Esophagus (tissue), 2 donors: ENCODE measurements around the gene PTPN23. TPM values are rescaled to one million over a fixed set of nuclear protein-coding genes. Genes with fewer than 3 reads are reported as not detected.

Experiments
- H3K27ac ChIP-seq, 2 donors: one replicate each; pipeline ENCODE4 v1.5.1; 2013; ENCODE audit warnings: low read depth in 2 of 2, mild to moderate bottlenecking in 2 of 2, inconsistent platforms in 1 of 2, low read length in 1 of 2, moderate library complexity in 1 of 2
- H3K27me3 ChIP-seq, 2 donors: one replicate each; pipeline ENCODE4 v1.6.1; 2013; ENCODE audit warnings: low read length in 2 of 2, control low read depth in 1 of 2, mild to moderate bottlenecking in 1 of 2; ENCODE audit not compliant: insufficient read depth in 2 of 2, control insufficient read depth in 1 of 2
- H3K36me3 ChIP-seq, 2 donors: one replicate each; pipeline ENCODE4 v1.6.1; 2013; ENCODE audit warnings: low read length in 1 of 2; ENCODE audit not compliant: control insufficient read depth in 2 of 2, insufficient read depth in 2 of 2
- H3K4me1 ChIP-seq, 2 donors: one replicate each; pipeline ENCODE4 v1.6.1; 2013; ENCODE audit warnings: low read length in 1 of 2; ENCODE audit not compliant: control insufficient read depth in 2 of 2, insufficient read depth in 2 of 2
- H3K4me3 ChIP-seq, 2 donors: one replicate each; pipeline ENCODE4 v1.5.1; 2013; ENCODE audit warnings: low read length in 2 of 2, mild to moderate bottlenecking in 2 of 2, low read depth in 1 of 2, moderate library complexity in 1 of 2
- H3K9me3 ChIP-seq, 2 donors: one replicate each; pipeline ENCODE4 v1.6.1; 2013; ENCODE audit warnings: mild to moderate bottlenecking in 2 of 2, low read depth in 1 of 2, low read length in 1 of 2, moderate library complexity in 1 of 2; ENCODE audit not compliant: control insufficient read depth in 2 of 2, insufficient read depth in 1 of 2
- WGBS, 2 donors: extraction: QIAGEN DNeasy Blood & Tissue Kit; methylation state at CpG; one replicate each; pipeline ENCODE4 v1.1.7; 2013; 5-methylcytosine and 5-hydroxymethylcytosine counted together
- polyA plus RNA-seq, 2 donors: library from polyadenylated mRNA; stranded (reverse); fragments of 200-250 nt; gene quantifications; one replicate each; pipeline ENCODE4 v1.2.3, GENCODE V29; 2013
- donor health status: healthy with polysubstance abuse.
- donor health status: Bipolar disorder and iron deficiency.

The PTPN23 gene
- polyA plus RNA-seq, 2 donors, result 12.2 to 26.7 TPM

DNA sequence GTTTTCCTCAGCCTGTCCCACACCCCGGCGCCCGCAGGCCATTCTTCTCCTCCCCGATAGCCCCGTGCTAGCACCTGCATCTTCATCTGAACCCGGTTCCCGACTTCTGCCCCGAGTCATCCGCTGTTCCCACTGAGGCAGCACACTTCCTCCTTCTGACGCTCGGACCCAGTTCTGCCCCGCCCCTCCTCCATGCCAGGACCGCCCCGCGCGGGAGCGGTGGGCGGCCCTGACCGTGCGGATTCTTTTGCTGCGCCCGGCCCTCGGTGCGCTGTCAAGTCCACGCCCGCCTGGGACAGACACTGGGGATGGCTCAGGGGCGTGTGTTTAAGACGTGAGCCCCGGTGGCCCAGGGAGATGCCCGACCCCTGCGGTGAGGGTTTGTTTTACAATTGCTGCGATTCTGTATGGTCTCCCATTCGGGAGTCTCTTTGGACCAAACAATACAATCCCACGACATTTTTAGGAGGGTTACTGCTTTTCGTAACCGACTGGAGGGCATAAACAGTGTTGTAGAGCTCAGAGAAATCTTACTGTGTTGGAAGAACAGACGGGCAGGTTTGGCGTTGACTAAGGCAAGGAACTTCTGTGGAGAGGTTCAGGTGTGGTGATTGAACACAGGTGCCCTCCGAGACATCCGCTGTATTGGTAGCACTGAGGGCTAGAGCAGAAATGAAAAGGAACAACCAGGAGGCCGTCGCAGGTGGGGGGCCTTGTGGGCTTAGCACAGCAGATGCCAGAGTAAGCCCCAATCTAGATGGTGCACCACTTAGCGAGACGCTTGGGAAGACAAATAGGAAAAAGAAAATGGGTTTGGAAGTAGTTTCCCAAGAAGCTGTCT lies 716 bp downstream of the PTPN23 start:
- H3K27ac ChIP-seq, result peak overlapping the region; percentile 94 to 99
- peak overlapping the region; percentile 76 to 82 for H3K4me3 ChIP-seq
- 5% methylated on average over 44 of the region's 44 CpGs for WGBS, 2 donors
- no peaks in the 10 kb centered on the region for H3K9me3 ChIP-seq
- no peaks in the 10 kb centered on the region for H3K4me1 ChIP-seq
- H3K27me3 ChIP-seq, result no peaks in the 10 kb centered on the region
- no peaks in the 10 kb centered on the region for H3K36me3 ChIP-seq

DNA sequence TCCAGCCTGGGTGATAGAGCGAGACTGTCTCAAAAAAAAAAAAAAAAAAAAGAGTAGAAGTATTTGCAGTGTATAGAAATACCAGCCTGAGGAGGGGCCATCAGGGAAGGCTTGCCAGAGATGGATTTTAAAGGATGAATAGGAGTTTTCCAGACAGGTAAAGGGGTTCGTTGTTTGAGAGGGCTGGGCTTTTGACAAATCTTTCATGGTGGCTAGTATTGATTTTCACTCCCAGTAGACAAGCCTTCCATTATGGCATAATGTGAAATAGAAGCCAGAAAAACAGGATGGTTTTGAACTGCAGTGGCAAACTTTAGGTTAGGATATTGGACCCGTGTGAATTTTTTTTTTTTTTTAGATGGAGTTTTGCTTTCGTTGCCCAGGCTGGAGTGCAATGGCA lies 3.6 kb downstream of the PTPN23 start:
- no peaks in the 10 kb centered on the region for H3K36me3 ChIP-seq
- H3K27me3 ChIP-seq, result no peaks in the 10 kb centered on the region
- H3K9me3 ChIP-seq, result no peaks in the 10 kb centered on the region
- no peak overlapping the region for H3K4me3 ChIP-seq
- WGBS, 2 donors, result 73 to 86% methylated on average over 3 to 4 of the region's 4 CpGs
- no peak overlapping the region for H3K27ac ChIP-seq
- H3K4me1 ChIP-seq, result no peaks in the 10 kb centered on the region

DNA sequence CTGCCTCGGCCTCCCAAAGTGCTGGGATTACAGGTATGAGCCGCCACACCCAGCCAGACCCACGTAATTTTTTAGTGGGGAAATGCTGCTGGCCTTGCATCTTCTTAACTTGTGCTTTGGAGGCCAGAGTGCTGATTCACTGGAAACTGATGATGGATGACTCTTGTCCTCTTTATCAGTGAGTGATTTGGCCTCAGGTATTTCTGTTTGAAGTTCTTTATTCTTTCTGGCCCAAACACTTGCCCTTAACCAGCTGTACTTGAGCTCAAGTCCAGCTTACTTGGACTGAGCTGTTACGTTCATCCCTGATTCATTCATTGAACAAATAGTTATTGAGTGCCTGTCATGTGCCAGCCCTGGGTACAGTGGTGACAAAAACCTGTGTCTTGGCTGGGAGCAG lies 4.2 kb downstream of the PTPN23 start:
- no peaks in the 10 kb centered on the region for H3K9me3 ChIP-seq
- H3K27ac ChIP-seq, result no peak overlapping the region
- WGBS, 2 donors, result 73 to 76% methylated on average over 4 of the region's 4 CpGs
- H3K36me3 ChIP-seq, result no peaks in the 10 kb centered on the region
- no peaks in the 10 kb centered on the region for H3K4me1 ChIP-seq
- H3K27me3 ChIP-seq, result no peaks in the 10 kb centered on the region
- no peak overlapping the region for H3K4me3 ChIP-seq

DNA sequence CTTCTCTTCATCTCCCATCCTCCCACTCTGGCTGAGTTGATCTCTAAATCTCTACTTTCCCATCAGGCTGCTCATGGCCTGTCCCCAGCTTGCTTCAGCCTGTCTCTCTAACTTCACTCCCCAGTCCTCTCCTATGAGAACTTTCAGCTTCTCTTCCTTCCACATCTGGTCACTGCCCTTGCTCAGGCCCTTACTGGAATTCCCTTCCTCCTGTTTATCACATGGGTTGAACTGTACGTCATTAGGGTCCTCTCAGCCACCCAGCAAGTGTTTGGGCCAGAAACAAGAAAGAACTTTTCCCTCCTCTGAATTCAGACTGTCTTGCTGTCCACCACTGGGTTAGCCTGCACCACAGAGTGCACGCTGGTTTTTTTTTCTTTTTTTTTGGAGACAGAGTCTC lies 5.0 kb downstream of the PTPN23 start:
- WGBS, 2 donors, result 70 to 76% methylated on average over 2 of the region's 2 CpGs
- no peaks in the 10 kb centered on the region for H3K4me1 ChIP-seq

DNA sequence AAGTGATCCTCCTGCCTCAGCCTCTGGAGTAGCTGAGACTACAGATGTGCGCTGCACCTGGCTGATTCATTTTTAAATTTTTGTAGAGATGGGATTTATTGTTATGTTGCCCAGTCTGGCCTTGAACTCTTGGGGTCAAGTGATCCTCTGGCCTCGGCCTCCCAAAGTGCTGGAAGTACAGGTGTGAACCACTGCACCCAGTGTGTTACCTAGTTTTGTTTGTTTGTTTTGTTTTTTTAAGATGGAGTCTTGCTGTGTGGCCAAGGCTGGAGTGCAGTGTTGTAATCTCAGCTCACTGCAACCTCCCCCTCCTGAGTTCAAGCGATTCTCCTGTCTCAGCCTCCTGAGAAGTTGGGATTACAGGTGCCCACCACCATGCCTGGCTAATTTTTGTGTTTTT lies 12.1 kb downstream of the PTPN23 start:
- 94 to 98% methylated on average over 3 of the region's 3 CpGs for WGBS, 2 donors
- Histone ChIP-seq H3K36me3 (peaks cover 5 to 11% of the 10 kb centered on the region in 2 donors), H3K9me3 (no peaks in the 10 kb centered on the region), H3K4me1 (peaks cover 5 to 13% of the 10 kb centered on the region in 2 donors), H3K4me3 (no peak overlapping the region), H3K27ac (no peak overlapping the region), H3K27me3 (no peaks in the 10 kb centered on the region)

More for the DNA sequence above, 5.0 kb downstream of the PTPN23 start:
- Histone ChIP-seq H3K27ac (no peak overlapping the region), H3K4me3 (no peak overlapping the region), H3K27me3 (no peaks in the 10 kb centered on the region), H3K9me3 (no peaks in the 10 kb centered on the region), H3K36me3 (no peaks in the 10 kb centered on the region)

DNA sequence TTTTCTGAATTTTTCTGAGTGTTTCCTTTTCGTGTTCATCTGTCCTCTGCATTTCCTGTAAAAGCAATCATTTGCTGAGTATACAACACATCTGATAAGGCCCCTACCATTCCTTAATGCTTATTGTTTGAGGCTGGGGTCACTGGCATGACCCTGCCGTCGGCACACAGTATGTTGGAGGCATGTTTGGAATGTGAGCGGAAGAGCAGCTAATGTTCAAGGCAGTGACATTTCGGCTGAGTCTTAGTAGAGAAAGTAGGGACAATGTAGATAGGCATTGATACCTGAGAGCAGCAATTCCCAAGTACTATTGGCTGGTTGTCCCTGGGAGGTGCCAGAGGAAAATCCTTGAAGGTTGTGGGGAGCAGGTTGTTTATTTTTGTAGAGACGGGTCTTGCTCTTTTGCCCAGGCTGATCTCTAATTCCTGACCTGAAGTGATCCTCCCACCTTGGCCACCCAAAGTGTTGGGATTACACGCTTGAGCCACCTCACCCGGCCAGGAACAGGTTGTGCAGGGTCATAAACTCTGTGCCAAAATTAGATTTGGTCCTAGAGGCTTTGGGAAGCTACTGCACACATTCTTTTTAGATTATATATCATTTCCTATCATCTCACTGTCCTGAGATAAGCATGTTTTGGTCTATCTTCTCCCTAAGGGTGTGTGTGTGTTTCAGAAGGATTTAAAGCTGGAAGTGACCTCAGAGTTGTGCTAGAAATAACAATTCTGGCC lies 13.5 kb downstream of the PTPN23 start:
- WGBS, 2 donors, result 49 to 50% methylated on average over 8 of the region's 8 CpGs
- Histone ChIP-seq H3K4me1 (peaks cover 5 to 13% of the 10 kb centered on the region in 2 donors), H3K9me3 (no peaks in the 10 kb centered on the region), H3K27me3 (no peaks in the 10 kb centered on the region), H3K27ac (no peak overlapping the region), H3K36me3 (peaks cover 5 to 16% of the 10 kb centered on the region in 2 donors), H3K4me3 (no peak overlapping the region)

DNA sequence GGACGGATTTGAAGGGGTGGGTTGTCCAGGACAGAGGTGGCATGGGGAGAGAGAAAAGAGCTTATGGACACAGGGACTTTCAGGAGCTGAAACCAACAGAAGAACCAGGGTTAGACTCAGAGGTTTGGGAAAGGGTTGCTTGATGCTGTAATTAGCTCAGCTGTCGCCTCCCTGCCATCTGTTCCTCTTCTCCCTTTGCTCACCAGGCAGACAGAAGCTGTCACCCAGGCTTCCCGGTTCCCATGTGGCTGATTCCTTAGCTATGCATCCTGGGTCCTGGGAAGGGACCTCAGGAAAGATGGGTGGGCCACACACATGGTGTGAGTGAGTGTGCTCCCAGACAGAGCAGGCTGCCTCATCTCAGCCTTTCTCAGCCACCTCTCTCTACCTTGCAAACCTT lies 14.1 kb downstream of the PTPN23 start:
- 61 to 62% methylated on average over 3 of the region's 3 CpGs for WGBS, 2 donors
- Histone ChIP-seq H3K4me1 (peaks cover 5 to 13% of the 10 kb centered on the region in 2 donors), H3K27ac (no peak overlapping the region), H3K9me3 (no peaks in the 10 kb centered on the region), H3K27me3 (no peaks in the 10 kb centered on the region), H3K36me3 (peaks cover 5 to 16% of the 10 kb centered on the region in 2 donors), H3K4me3 (no peak overlapping the region)

DNA sequence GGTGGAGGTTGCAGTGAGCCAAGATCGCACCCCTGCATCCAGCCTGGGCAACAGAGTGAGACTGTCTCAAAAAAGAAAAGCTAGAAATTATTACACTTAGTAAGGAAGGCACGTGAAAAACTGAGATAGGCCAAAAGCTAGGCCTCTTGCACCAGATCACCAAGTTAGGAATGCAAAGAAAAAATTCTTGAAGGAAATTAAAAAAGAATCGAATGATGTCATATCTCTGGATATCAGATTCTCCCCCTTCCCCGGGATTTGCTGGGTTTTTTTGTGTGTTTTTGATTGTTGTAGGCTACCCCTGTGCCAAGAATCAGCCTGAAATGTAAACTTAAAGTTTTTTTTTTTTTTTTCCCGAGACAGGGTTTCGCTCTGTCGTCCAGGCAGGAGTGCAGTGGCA lies 17.4 kb downstream of the PTPN23 start:
- Histone ChIP-seq H3K9me3 (no peaks in the 10 kb centered on the region), H3K27me3 (no peaks in the 10 kb centered on the region), H3K36me3 (peaks cover 5 to 16% of the 10 kb centered on the region in 2 donors), H3K4me1 (peaks cover 5 to 13% of the 10 kb centered on the region in 2 donors), H3K27ac (no peak overlapping the region), H3K4me3 (no peak overlapping the region)
- WGBS, 2 donors, result 64 to 67% methylated on average over 7 of the region's 7 CpGs

DNA sequence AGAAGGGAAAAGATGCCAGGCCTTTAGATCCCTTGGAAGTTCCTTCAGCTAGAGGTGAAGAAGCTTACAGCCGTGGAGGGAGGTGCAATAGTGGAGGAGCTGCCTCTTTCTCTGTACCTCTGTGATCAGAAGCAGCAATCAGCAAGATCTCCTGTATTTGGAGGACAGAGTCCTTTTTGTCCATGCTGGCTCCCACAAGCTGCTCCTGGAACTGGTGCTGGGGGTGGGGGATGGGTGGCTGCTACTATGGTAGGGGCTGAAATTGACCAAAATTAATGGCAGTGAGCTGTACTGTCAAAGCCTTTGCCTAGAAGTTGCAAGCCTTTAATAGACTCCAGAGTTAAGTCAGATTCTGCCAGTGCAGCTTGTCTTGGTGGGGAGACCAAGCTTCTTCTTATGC lies 18.2 kb downstream of the PTPN23 start:
- H3K27ac ChIP-seq, result no peak overlapping the region
- no peaks in the 10 kb centered on the region for H3K9me3 ChIP-seq
- H3K4me3 ChIP-seq, result no peak overlapping the region
- peaks cover 5 to 13% of the 10 kb centered on the region in 2 donors for H3K4me1 ChIP-seq
- H3K27me3 ChIP-seq, result no peaks in the 10 kb centered on the region
- H3K36me3 ChIP-seq, result peaks cover 5 to 16% of the 10 kb centered on the region in 2 donors
- 74 to 93% methylated on average over 1 of the region's 1 CpG for WGBS, 2 donors
